K562 (cell line): ENCODE measurements around the gene SH3BP5L. TPM values are rescaled to one million over a fixed set of nuclear protein-coding genes. Genes with fewer than 3 reads are reported as not detected.
A peak's percentile ranks its signal among the peaks of the same experiment; 100 is the strongest.

Source experiments
- CBX2 ChIP-seq: fragments of 200-600 bp; sonication (generic); IDR thresholded peaks from one replicate; pipeline ENCODE4 v1.6.1; 2012; ENCODE audit warnings: mild to moderate bottlenecking, low read length, inconsistent platforms; ENCODE audit not compliant: insufficient read depth, poor library complexity, severe bottlenecking
- CHCHD3 ChIP-seq: fragments of 250-450 bp; sonication (Bioruptor Pico); IDR thresholded peaks from 2 replicates; pipeline ENCODE4 v2.1.2; 2022; ENCODE audit warnings: mild to moderate bottlenecking
- ELF1 ChIP-seq: fragments of 200-800 bp; sonication (Bioruptor generic); IDR thresholded peaks from 2 replicates; pipeline ENCODE4 v1.6.1; 2016; ENCODE audit warnings: missing genetic modification characterization, missing compliant biosample characterization
- FUS ChIP-seq: fragments of 200-400 bp; formaldehyde crosslinking; optimal IDR thresholded peaks from 2 replicates; pipeline ENCODE3; 2017; ENCODE audit warnings: low read depth, low read length
- LEF1 ChIP-seq: fragments of 450-650 bp; IDR thresholded peaks from 2 replicates; pipeline ENCODE4 v1.6.1; 2016; ENCODE audit warnings: mild to moderate bottlenecking
- NCOA1 ChIP-seq: fragments of 450-650 bp; IDR thresholded peaks from 2 replicates; pipeline ENCODE4 v1.6.1; 2016; ENCODE audit warnings: low read depth
- NCOR1 ChIP-seq: fragments of 450-650 bp; IDR thresholded peaks from 2 replicates; pipeline ENCODE4 v1.6.1; 2016; ENCODE audit warnings: mild to moderate bottlenecking, moderate library complexity
- PHB ChIP-seq: fragments of 250-450 bp; sonication (Bioruptor Pico); IDR thresholded peaks from 2 replicates; pipeline ENCODE4 v1.5.0; 2021
- POU5F1 ChIP-seq: fragments of 150-350 bp; IDR thresholded peaks from 2 replicates; pipeline ENCODE4 v1.6.1; 2014; ENCODE audit warnings: borderline replicate concordance, low read length, low read depth, mild to moderate bottlenecking; ENCODE audit not compliant: partially characterized antibody
- RBM17 ChIP-seq: fragments of 200-400 bp; formaldehyde crosslinking; IDR thresholded peaks from 2 replicates; pipeline ENCODE4 v1.6.1; 2017; ENCODE audit warnings: low read depth, mild to moderate bottlenecking, low read length, borderline replicate concordance
- SIRT6 ChIP-seq: IDR thresholded peaks from one replicate; pipeline ENCODE4 v1.6.1; 2012; ENCODE audit warnings: low read depth, mild to moderate bottlenecking, control low read depth, inconsistent platforms, low read length, moderate library complexity
- SMARCA4 ChIP-seq: fragments of 450-650 bp; IDR thresholded peaks from 2 replicates; pipeline ENCODE4 v1.6.1; 2016
- TAL1 ChIP-seq: fragments of 450-650 bp; IDR thresholded peaks from 2 replicates; pipeline ENCODE4 v1.6.1; 2016; ENCODE audit warnings: mild to moderate bottlenecking
- ZNF324 ChIP-seq: fragments of 250-450 bp; sonication (Bioruptor Pico); IDR thresholded peaks from 2 replicates; pipeline ENCODE4 v1.4.0; 2020; ENCODE audit warnings: mild to moderate bottlenecking
- ZNF583 ChIP-seq: fragments of 250-450 bp; sonication (Bioruptor Pico); IDR thresholded peaks from 2 replicates; pipeline ENCODE4 v1.4.0; 2020
- ZSCAN29 ChIP-seq: fragments of 450-650 bp; IDR thresholded peaks from 2 replicates; pipeline ENCODE4 v1.6.1; 2017
- polyA plus RNA-seq, 8 experiments: library from polyadenylated mRNA; depleted of rRNA in 4 of 8; stranded (reverse) in 5 of 8; unstranded in 3 of 8; fragments of >200 nt; fragmentation: Nextera tagmentation in 2 of 8; fragmentation: Illumina TruSeq in 1 of 8; extraction: Ambion mirVana in 2 of 8; extraction: Trizol in 1 of 8; gene quantifications; 2 replicates each; pipeline versions ENCODE4 v1.2.1 to v1.2.3, GENCODE V29; 2011 to 2014; ENCODE audit warnings: inconsistent platforms in 1 of 8, missing spikeins in 1 of 8
- total RNA-seq, 7 experiments: library from RNA; depleted of rRNA in 6 of 7; stranded (reverse); fragments of >200 nt in 6 of 7; fragmentation: Illumina TruSeq in 2 of 7; extraction: Trizol in 2 of 7; gene quantifications; 2 replicates each; pipeline versions ENCODE4 v1.2.1 to v1.2.3, GENCODE V29; 2011 to 2021; ENCODE audit warnings: low replicate concordance in 1 of 7
- TF ChIP-seq, protein P1 (sequence below): IDR thresholded peaks from 3 replicates; pipeline ENCODE4 v1.6.1; 2011; ENCODE audit warnings: borderline replicate concordance, mild to moderate bottlenecking, moderate library complexity; ENCODE audit not compliant: insufficient read length; ENCODE audit errors: extremely low read depth
- TF ChIP-seq, protein P2 (sequence below): sonication (generic); formaldehyde crosslinking; IDR thresholded peaks from 2 replicates; pipeline ENCODE4 v1.8.1; 2023; ENCODE audit warnings: mild to moderate bottlenecking, missing genetic modification reagents
- TF ChIP-seq, protein P3 (sequence below), 2 experiments: fragments of 200-800 bp in 1 of 2; sonication (Bioruptor generic) in 1 of 2; sonication (generic) in 1 of 2; formaldehyde crosslinking in 1 of 2; IDR thresholded peaks in 1 of 2; conservative IDR thresholded peaks in 1 of 2; 2 replicates each; pipeline versions ENCODE4 v1.5.0 to v1.6.1; 2016 to 2020; ENCODE audit warnings: missing compliant biosample characterization in 1 of 2, missing genetic modification characterization in 1 of 2, missing genetic modification reagents in 1 of 2
- TF ChIP-seq, protein P4 (sequence below): conservative IDR thresholded peaks from 2 replicates; pipeline ENCODE4 v1.6.1; 2011; ENCODE audit warnings: low read depth, mild to moderate bottlenecking, low read length; ENCODE audit not compliant: control insufficient read depth

Gene SH3BP5L
- total and polyA plus RNA-seq, 9 of the 15 experiments (the other 6 are each of a cell fraction or from before 2014, with no cell fraction given) = 1.9 to 26.5 (median 15.8) TPM

DNA sequence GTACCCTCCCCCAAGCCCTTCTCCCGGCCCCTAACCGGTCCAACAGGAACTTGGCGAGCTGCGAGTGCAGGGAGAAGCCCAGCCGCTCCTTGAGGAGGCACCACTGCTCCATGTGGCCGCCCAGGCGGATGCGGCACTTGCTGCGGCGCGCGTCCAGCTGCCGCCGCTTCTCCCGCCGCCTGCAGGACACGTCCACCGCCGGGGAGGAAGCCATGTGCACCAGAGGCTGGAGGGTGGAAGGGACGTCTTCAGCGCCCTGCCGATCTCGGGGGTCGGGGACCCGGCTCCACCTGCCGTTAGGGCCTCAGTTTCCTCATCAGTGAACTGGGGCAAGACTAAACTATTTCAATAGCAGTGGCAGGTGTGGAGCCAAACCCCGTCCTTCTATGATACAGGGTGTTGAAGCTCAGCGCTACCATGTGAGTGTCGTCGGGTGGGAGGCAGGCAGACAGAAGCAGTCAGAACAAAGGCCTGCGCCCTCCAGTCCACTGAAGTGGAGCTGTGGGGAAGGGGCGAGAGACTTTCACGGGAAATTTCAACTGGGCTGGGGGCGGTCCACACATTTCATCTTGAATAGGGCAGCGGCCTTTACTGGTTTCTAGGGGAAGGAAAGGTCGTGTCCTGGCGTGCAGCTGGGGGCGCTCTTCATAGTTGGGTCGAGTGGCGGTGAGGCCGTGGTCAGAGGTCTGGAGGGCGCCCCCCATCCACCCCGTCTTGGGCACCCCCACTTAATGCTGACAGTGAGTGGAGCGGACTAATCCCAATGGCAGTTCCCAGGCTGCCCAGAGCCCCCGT is 32.6 kb upstream of the SH3BP5L start (continued):
- TF ChIP-seq, protein P1, sequence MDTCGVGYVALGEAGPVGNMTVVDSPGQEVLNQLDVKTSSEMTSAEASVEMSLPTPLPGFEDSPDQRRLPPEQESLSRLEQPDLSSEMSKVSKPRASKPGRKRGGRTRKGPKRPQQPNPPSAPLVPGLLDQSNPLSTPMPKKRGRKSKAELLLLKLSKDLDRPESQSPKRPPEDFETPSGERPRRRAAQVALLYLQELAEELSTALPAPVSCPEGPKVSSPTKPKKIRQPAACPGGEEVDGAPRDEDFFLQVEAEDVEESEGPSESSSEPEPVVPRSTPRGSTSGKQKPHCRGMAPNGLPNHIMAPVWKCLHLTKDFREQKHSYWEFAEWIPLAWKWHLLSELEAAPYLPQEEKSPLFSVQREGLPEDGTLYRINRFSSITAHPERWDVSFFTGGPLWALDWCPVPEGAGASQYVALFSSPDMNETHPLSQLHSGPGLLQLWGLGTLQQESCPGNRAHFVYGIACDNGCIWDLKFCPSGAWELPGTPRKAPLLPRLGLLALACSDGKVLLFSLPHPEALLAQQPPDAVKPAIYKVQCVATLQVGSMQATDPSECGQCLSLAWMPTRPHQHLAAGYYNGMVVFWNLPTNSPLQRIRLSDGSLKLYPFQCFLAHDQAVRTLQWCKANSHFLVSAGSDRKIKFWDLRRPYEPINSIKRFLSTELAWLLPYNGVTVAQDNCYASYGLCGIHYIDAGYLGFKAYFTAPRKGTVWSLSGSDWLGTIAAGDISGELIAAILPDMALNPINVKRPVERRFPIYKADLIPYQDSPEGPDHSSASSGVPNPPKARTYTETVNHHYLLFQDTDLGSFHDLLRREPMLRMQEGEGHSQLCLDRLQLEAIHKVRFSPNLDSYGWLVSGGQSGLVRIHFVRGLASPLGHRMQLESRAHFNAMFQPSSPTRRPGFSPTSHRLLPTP = no peak
- no peak for TF ChIP-seq CBX2
- no peak for TF ChIP-seq FUS
- TF ChIP-seq RBM17 = no peak
- no peak for TF ChIP-seq TAL1
- no peak for TF ChIP-seq POU5F1
- TF ChIP-seq CHCHD3 (CRISPR knock-in tag) = no peak
- TF ChIP-seq, protein P2, sequence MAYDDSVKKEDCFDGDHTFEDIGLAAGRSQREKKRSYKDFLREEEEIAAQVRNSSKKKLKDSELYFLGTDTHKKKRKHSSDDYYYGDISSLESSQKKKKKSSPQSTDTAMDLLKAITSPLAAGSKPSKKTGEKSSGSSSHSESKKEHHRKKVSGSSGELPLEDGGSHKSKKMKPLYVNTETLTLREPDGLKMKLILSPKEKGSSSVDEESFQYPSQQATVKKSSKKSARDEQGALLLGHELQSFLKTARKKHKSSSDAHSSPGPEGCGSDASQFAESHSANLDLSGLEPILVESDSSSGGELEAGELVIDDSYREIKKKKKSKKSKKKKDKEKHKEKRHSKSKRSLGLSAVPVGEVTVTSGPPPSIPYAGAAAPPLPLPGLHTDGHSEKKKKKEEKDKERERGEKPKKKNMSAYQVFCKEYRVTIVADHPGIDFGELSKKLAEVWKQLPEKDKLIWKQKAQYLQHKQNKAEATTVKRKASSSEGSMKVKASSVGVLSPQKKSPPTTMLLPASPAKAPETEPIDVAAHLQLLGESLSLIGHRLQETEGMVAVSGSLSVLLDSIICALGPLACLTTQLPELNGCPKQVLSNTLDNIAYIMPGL = no peak; the same call in 1 of the 2 replicates
- no peak for TF ChIP-seq NCOA1
- TF ChIP-seq LEF1 = no peak
- no peak for TF ChIP-seq ZSCAN29
- TF ChIP-seq, protein P3, sequence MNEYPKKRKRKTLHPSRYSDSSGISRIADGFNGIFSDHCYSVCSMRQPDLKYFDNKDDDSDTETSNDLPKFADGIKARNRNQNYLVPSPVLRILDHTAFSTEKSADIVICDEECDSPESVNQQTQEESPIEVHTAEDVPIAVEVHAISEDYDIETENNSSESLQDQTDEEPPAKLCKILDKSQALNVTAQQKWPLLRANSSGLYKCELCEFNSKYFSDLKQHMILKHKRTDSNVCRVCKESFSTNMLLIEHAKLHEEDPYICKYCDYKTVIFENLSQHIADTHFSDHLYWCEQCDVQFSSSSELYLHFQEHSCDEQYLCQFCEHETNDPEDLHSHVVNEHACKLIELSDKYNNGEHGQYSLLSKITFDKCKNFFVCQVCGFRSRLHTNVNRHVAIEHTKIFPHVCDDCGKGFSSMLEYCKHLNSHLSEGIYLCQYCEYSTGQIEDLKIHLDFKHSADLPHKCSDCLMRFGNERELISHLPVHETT (CRISPR knock-in tag; conservative IDR thresholded peaks at IDR 0.05 in 1 of 2, IDR thresholded peaks at IDR 0.05 in 1 of 2) = peak in 1 of 2 experiments; percentile 78; a peak in 1 of 4 replicates
- no peak for TF ChIP-seq SIRT6
- TF ChIP-seq ELF1 = no peak; the same call in none of the 2 replicates
- no peak; the same call in 1 of the 2 replicates for TF ChIP-seq NCOR1
- TF ChIP-seq ZNF583 = peak; percentile 9; the same call in 1 of the 2 replicates
- 0 out of 2 replicates have a peak, but pooled peaks have one; percentile 28 for TF ChIP-seq SMARCA4
- TF ChIP-seq, protein P4, sequence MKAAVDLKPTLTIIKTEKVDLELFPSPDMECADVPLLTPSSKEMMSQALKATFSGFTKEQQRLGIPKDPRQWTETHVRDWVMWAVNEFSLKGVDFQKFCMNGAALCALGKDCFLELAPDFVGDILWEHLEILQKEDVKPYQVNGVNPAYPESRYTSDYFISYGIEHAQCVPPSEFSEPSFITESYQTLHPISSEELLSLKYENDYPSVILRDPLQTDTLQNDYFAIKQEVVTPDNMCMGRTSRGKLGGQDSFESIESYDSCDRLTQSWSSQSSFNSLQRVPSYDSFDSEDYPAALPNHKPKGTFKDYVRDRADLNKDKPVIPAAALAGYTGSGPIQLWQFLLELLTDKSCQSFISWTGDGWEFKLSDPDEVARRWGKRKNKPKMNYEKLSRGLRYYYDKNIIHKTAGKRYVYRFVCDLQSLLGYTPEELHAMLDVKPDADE = peak; percentile 73
- TF ChIP-seq ZNF324 = no peak
- no peak for TF ChIP-seq PHB
